ENCODE data around the gene ATIC.
"Not testable (repeated sequence)": the region's sequence is repeated elsewhere in the genome, so short reads cannot be mapped to it uniquely, and the experiment has no call there.

The ATIC gene

DNA sequence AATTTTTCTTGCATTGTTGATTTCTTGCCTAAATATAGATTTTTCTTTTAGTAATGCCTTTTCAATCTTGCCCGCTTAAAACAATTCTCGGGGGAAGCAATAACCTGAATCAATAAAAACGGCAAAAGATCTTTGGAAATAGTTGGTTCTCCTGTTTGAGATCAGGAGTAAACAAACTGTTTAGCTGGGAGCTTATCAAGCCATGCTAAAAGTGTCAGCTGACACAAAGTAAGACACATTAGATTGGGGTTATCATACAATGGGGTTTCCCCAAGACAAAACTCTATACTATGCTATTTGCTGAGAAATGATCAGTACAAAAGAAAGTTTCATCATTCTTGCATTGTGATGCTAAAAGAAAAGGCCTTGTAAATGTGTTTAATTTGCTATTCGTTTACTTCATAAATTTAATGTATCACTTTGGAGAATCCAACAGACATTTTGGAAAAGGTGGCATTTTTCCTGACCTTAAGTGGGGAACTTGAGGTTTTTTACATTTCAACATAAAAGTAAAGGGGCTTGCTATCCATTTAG, 46.5 kb downstream of the ATIC start:
- Histone ChIP-seq H3K9me3 (ENCODE audit: severe bottlenecking) (no peaks in the 10 kb centered on the region), H3K36me3 (no peaks in the 10 kb centered on the region), H3K27me3 (ENCODE audit: insufficient read depth, low read depth, severe bottlenecking) (no peaks in the 10 kb centered on the region), H3K27ac (no peak overlapping the region), H3K4me3 (ENCODE audit: low read depth, low read length) (no peak overlapping the region)
- no peak for TF ChIP-seq CTCF (IDR thresholded peaks at IDR 0.05; ENCODE audit: low read depth, low read length)
- DNase-seq, result no peak

- Histone ChIP-seq H3K27ac (no peak overlapping the region), H3K4me3 (ENCODE audit: low read depth, low read length) (no peak overlapping the region), H3K9me3 (ENCODE audit: severe bottlenecking) (no peaks in the 10 kb centered on the region), H3K36me3 (no peaks in the 10 kb centered on the region), H3K27me3 (ENCODE audit: insufficient read depth, low read depth, severe bottlenecking) (no peaks in the 10 kb centered on the region)
- TF ChIP-seq CTCF (IDR thresholded peaks at IDR 0.05; ENCODE audit: low read depth, low read length), result no peak
- no peak for DNase-seq
Observed at GRCh38 chr2:215358891-215359575, 47.2 kb downstream of the ATIC start.

DNA sequence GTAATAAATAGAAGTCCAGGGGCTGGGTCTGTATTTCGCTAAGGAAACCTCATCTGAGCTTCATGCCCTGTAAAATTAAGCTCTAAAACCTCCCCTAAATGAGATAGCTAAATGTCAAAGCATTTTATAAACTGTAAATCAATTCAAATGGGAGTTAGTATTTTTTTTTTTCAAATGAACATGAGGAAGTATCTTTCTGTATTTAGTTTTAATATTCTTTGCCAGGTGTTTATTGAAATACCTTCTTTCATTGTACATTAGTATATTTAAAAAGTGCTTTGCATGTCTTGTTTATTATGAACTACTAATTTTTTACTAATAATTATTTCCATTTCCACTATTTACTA, 47.7 kb downstream of the ATIC start:
- H3K27me3 ChIP-seq (ENCODE audit: insufficient read depth, low read depth, severe bottlenecking), result no peaks in the 10 kb centered on the region
- TF ChIP-seq CTCF (IDR thresholded peaks at IDR 0.05; ENCODE audit: low read depth, low read length), result no peak
- H3K36me3 ChIP-seq, result no peaks in the 10 kb centered on the region
- H3K9me3 ChIP-seq (ENCODE audit: severe bottlenecking), result no peaks in the 10 kb centered on the region
- DNase-seq, result no peak
- H3K27ac ChIP-seq, result no peak overlapping the region
- H3K4me3 ChIP-seq (ENCODE audit: low read depth, low read length), result no peak overlapping the region

- H3K27me3 ChIP-seq (ENCODE audit: insufficient read depth, low read depth, severe bottlenecking); H3K4me3 ChIP-seq (ENCODE audit: low read depth, low read length); H3K36me3 ChIP-seq; H3K27ac ChIP-seq; DNase-seq; H3K9me3 ChIP-seq (ENCODE audit: severe bottlenecking): not testable (repeated sequence)
Observed at GRCh38 chr2:215360059-215360458, 48.2 kb downstream of the ATIC start.

DNA sequence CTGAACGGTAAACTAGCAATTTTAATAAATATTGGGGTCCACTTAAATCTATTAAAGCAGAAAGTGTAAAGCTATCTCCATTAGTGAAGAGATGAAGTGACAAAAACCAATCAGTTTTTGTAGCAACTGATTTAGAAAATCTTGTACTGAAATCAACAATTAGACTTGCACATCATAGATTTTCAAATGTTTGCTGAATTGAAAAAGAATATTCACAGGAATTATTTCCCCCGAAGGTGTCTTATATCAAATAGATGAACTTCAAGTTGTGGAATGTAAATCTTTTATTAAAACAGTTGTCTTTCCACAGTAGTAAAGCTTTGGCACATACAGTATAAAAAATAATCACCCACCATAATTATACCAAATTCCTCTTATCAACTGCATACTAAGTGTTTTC, 48.7 kb downstream of the ATIC start:
- no peaks in the 10 kb centered on the region for H3K36me3 ChIP-seq
- TF ChIP-seq CTCF (IDR thresholded peaks at IDR 0.05; ENCODE audit: low read depth, low read length), result no peak
- H3K27ac ChIP-seq, result no peak overlapping the region

GRCh38 chr2:215361211-215361875, 49.5 kb downstream of the ATIC start:
- Histone ChIP-seq H3K4me3 (ENCODE audit: low read depth, low read length) (no peak overlapping the region), H3K27me3 (ENCODE audit: insufficient read depth, low read depth, severe bottlenecking) (no peaks in the 10 kb centered on the region), H3K27ac (no peak overlapping the region), H3K9me3 (ENCODE audit: severe bottlenecking) (no peaks in the 10 kb centered on the region), H3K36me3 (no peaks in the 10 kb centered on the region)
- no peak for TF ChIP-seq CTCF (IDR thresholded peaks at IDR 0.05; ENCODE audit: low read depth, low read length)
- DNase-seq, result no peak

More for the DNA sequence above, 48.7 kb downstream of the ATIC start:
- Histone ChIP-seq H3K4me3 (ENCODE audit: low read depth, low read length) (no peak overlapping the region), H3K9me3 (ENCODE audit: severe bottlenecking) (no peaks in the 10 kb centered on the region), H3K27me3 (ENCODE audit: insufficient read depth, low read depth, severe bottlenecking) (no peaks in the 10 kb centered on the region)
- DNase-seq, result no peak
